Tibial nerve (tissue), 4 donors: ENCODE data around the gene ITGA1. TPM values are rescaled to one million over a fixed set of nuclear protein-coding genes. Genes with fewer than 3 reads are reported as not detected.

Experiments used
- DNase-seq, 2 donors: peaks; one replicate each; pipeline ENCODE4 v3.0.0-alpha.2; 2019; ENCODE audit warnings: low spot score in 2 of 2
- H3K27ac ChIP-seq, 4 donors: fragments of 200-600 bp; sonication (generic) in 3 of 4; one replicate each; pipeline ENCODE4 v1.5.1; 2017 to 2019; ENCODE audit warnings: mild to moderate bottlenecking in 1 of 4
- H3K27me3 ChIP-seq, 2 donors: fragments of 200-600 bp; sonication (generic) in 1 of 2; one replicate each; pipeline versions ENCODE4 v1.5.1 to v1.6.0; 2017 to 2019
- H3K36me3 ChIP-seq, 3 donors: fragments of 200-600 bp; sonication (generic); one replicate each; pipeline ENCODE4 v1.5.1; 2018 to 2019
- H3K4me1 ChIP-seq, 4 donors: fragments of 200-600 bp; sonication (generic) in 3 of 4; one replicate each; pipeline ENCODE4 v1.5.1; 2017 to 2019
- H3K4me3 ChIP-seq, 4 donors: fragments of 200-600 bp; sonication (generic) in 3 of 4; one replicate each; pipeline ENCODE4 v1.5.1; 2017 to 2019; ENCODE audit warnings: mild to moderate bottlenecking in 1 of 4, moderate library complexity in 1 of 4
- H3K9me3 ChIP-seq, 4 donors: fragments of 200-600 bp; sonication (generic) in 3 of 4; one replicate each; pipeline ENCODE4 v1.5.1; 2017 to 2019
- EP300 ChIP-seq, 2 donors: sonication (generic); formaldehyde crosslinking; IDR thresholded peaks; one replicate each; pipeline ENCODE4 v1.6.1; 2017; ENCODE audit warnings: antibody characterized with exemption in 2 of 2, mild to moderate bottlenecking in 1 of 2
- POLR2A ChIP-seq, 2 donors: fragments of 450-650 bp; IDR thresholded peaks; one replicate each; pipeline ENCODE4 v1.6.1; 2017; ENCODE audit warnings: antibody characterized with exemption in 2 of 2, mild to moderate bottlenecking in 2 of 2, moderate library complexity in 2 of 2
- WGBS, 2 donors: methylation state at CpG; one replicate each; pipeline ENCODE4 v1.1.5; 2018; 5-methylcytosine and 5-hydroxymethylcytosine counted together
- total RNA-seq, 4 donors: library from RNA; depleted of rRNA; stranded (reverse); fragments of >200 nt; gene quantifications; one replicate each; pipeline ENCODE4 v1.1.0, GENCODE V29; 2016
- TF ChIP-seq, protein P1 (sequence below), 5 experiments: fragments of 200-600 bp in 3 of 5; fragments of 450-650 bp in 2 of 5; sonication (generic) in 3 of 5; IDR thresholded peaks; one replicate each; pipeline ENCODE4 v1.5.1; 2016 to 2019; ENCODE audit warnings: antibody characterized with exemption in 5 of 5, mild to moderate bottlenecking in 3 of 5, moderate library complexity in 2 of 5

ITGA1 gene
- total RNA-seq, 4 donors from 2014 or later = 26.8 to 62.5 (median 27.7) TPM

GRCh38 chr5:52804387-52804791 lies 16.7 kb downstream of the ITGA1 start:
- DNase-seq = no peak
- WGBS, 2 donors = 40 to 41% methylated on average over 2 of the region's 2 CpGs
- Histone ChIP-seq H3K27ac (peak overlapping the region in 2 of 4 donors; percentile 56 to 95), H3K9me3 (no peaks in the 10 kb centered on the region), H3K4me3 (peak overlapping the region in 1 of 4 donors; percentile 14), H3K27me3 (no peaks in the 10 kb centered on the region), H3K36me3 (peaks cover 0 to 10% (median 0%) of the 10 kb centered on the region in 3 donors), H3K4me1 (peaks cover 0 to 70% (median 28%) of the 10 kb centered on the region in 4 donors)
- TF ChIP-seq, protein P1, sequence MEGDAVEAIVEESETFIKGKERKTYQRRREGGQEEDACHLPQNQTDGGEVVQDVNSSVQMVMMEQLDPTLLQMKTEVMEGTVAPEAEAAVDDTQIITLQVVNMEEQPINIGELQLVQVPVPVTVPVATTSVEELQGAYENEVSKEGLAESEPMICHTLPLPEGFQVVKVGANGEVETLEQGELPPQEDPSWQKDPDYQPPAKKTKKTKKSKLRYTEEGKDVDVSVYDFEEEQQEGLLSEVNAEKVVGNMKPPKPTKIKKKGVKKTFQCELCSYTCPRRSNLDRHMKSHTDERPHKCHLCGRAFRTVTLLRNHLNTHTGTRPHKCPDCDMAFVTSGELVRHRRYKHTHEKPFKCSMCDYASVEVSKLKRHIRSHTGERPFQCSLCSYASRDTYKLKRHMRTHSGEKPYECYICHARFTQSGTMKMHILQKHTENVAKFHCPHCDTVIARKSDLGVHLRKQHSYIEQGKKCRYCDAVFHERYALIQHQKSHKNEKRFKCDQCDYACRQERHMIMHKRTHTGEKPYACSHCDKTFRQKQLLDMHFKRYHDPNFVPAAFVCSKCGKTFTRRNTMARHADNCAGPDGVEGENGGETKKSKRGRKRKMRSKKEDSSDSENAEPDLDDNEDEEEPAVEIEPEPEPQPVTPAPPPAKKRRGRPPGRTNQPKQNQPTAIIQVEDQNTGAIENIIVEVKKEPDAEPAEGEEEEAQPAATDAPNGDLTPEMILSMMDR (IDR thresholded peaks at IDR 0.05) = no peak

- TF ChIP-seq, protein P1 (IDR thresholded peaks at IDR 0.05) = no peak
- no peak for TF ChIP-seq EP300 (IDR thresholded peaks at IDR 0.05)
- TF ChIP-seq POLR2A (IDR thresholded peaks at IDR 0.05) = no peak
- 60 to 78% methylated on average over 2 of the region's 2 CpGs for WGBS, 2 donors
- Histone ChIP-seq H3K27me3 (no peaks in the 10 kb centered on the region), H3K4me1 (peaks cover 0 to 75% (median 28%) of the 10 kb centered on the region in 4 donors), H3K4me3 (no peak overlapping the region), H3K27ac (peak overlapping the region in 2 of 4 donors; percentile 56 to 95), H3K36me3 (peaks cover 0 to 10% (median 0%) of the 10 kb centered on the region in 3 donors), H3K9me3 (no peaks in the 10 kb centered on the region)
- no peak for DNase-seq
Measured at GRCh38 chr5:52804981-52805380, 17.3 kb downstream of the ITGA1 start.

- no peak for TF ChIP-seq POLR2A (IDR thresholded peaks at IDR 0.05)
- TF ChIP-seq, protein P1 (IDR thresholded peaks at IDR 0.05) = no peak
- no peak for TF ChIP-seq EP300 (IDR thresholded peaks at IDR 0.05)
- 86 to 88% methylated on average over 2 of the region's 2 CpGs for WGBS, 2 donors
- no peaks in the 10 kb centered on the region for H3K27me3 ChIP-seq
- H3K27ac ChIP-seq = no peak overlapping the region
- DNase-seq = no peak
- peaks cover 0 to 80% (median 28%) of the 10 kb centered on the region in 4 donors for H3K4me1 ChIP-seq
- H3K9me3 ChIP-seq = no peaks in the 10 kb centered on the region
- peaks cover 0 to 10% (median 0%) of the 10 kb centered on the region in 3 donors for H3K36me3 ChIP-seq
- H3K4me3 ChIP-seq = no peak overlapping the region
Measured at GRCh38 chr5:52805615-52806014, 17.9 kb downstream of the ITGA1 start.

GRCh38 chr5:52807037-52807436 lies 19.3 kb downstream of the ITGA1 start:
- H3K4me1 ChIP-seq = peaks cover 0 to 81% (median 19%) of the 10 kb centered on the region in 4 donors
- H3K27ac ChIP-seq = no peak overlapping the region

DNA sequence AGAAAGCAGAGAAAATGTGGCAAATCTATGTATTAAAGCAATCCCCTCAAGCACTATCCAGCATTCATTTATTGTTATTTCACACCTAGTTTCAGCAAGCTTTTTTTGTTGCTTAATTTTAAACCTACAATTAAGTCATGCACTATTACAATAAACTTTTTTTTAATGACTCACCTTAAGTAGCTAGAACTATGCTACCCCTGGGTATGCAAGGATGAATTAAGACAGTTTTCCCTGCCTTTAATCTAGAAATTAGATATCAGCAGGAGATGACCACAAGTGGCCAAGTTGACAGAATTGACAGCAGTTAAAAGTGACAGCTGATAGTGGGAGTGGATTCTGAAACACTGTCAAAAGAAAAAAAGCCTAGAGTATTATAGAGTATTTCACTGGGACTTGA lies 20.0 kb downstream of the ITGA1 start:
- H3K4me3 ChIP-seq = no peak overlapping the region
- H3K4me1 ChIP-seq = peaks cover 0 to 74% (median 13%) of the 10 kb centered on the region in 4 donors
- H3K36me3 ChIP-seq = peaks cover 0 to 10% (median 0%) of the 10 kb centered on the region in 3 donors
- H3K27ac ChIP-seq = peak overlapping the region in 1 of 4 donors; percentile 51
- no peak for DNase-seq
- TF ChIP-seq POLR2A (IDR thresholded peaks at IDR 0.05) = no peak
- H3K27me3 ChIP-seq = no peaks in the 10 kb centered on the region
- no peaks in the 10 kb centered on the region for H3K9me3 ChIP-seq

More at GRCh38 chr5:52807037-52807436, 19.3 kb downstream of the ITGA1 start:
- Histone ChIP-seq H3K36me3 (peaks cover 0 to 10% (median 0%) of the 10 kb centered on the region in 3 donors), H3K27me3 (no peaks in the 10 kb centered on the region), H3K9me3 (no peaks in the 10 kb centered on the region), H3K4me3 (no peak overlapping the region)
- DNase-seq = no peak
- TF ChIP-seq, protein P1 (IDR thresholded peaks at IDR 0.05) = no peak
- TF ChIP-seq POLR2A (IDR thresholded peaks at IDR 0.05) = no peak
- TF ChIP-seq EP300 (IDR thresholded peaks at IDR 0.05) = no peak
